NCI-H187 treated with DMSO at 0.1 percent for 48 hours (cell line): Measurements from ENCODE around the gene ADARB2.

Experiments used
- DNase-seq: peaks from one replicate; lab custom pipeline; 2025; lab: John Stamatoyannopoulos, UW

The ADARB2 gene

DNA sequence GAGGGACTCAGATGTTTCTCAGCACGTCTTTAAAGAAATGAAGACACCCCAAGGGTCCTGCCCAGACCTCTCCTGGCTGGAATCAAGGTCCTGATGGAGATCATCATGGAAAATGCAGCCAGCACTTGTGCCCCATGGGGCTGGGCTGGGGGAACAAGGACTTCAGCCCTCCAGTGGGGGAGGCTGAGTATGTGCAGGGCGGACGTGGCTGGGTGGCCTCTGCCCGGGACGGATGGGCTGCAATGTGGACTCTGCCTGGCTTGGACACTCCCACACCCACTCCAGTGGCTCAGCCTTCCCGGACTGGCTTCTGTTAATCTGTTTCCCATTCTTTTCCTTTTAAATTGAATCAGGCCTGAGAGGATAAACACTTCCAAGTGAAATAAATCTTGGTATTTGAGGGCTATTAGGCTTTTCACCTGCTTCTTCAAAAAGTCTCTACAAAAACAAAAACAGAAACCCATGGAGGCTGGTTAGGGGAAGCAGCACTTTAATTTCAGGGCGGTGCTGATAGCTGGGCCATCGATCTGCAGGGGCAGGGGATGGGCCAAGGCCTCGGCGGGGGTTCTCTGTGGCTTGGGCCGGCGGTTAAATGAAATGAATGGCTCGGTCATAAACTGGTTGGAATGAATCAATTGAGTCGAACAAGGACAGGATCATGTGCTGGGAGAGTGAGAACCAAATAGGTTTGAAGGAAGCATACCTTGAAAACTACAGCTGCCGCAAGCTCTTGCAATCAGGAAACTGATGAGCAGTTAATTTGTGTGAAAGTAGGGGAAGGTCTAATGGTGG is 51.4 kb downstream of the ADARB2 start:
- DNase-seq = peak; percentile 1

DNA sequence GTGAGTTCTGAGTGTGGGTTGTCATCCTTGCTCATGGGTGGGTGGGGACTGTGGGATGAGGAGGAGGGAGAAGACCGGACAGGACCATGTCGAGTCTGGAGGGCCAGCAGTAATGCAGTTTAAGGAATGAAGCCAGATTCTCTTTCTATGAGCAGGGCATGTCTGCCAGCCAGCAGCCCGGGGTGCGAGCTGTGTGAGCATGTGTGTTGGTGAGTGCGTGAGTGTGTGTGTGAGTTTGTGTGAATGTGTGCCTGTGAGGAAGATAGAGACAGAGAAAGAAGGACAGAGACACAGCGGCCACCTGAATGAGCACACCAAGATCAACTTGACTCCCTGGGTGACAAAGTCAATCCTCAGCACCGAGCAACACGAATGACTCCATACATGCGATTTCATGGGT is 52.3 kb downstream of the ADARB2 start:
- no peak for DNase-seq

DNA sequence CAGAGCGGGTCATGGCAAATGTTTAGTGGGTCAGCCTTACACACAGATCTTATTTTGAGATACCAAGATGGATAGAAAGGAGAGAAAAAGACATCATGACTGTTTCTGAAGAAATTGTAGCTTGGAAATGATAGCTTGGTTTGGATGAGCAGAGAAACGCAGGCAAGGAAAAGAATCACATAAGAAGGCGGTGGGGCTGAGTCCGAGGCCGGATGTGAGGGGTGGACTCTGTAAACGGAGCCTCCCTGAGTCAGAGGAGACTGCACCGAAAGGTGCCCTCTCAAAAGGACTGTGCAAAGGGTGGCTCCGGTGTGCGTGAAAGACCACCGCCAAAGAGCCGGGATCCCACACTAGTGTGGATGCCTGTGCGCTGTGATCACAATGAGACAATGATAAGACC is 53.7 kb downstream of the ADARB2 start:
- DNase-seq = no peak

DNA sequence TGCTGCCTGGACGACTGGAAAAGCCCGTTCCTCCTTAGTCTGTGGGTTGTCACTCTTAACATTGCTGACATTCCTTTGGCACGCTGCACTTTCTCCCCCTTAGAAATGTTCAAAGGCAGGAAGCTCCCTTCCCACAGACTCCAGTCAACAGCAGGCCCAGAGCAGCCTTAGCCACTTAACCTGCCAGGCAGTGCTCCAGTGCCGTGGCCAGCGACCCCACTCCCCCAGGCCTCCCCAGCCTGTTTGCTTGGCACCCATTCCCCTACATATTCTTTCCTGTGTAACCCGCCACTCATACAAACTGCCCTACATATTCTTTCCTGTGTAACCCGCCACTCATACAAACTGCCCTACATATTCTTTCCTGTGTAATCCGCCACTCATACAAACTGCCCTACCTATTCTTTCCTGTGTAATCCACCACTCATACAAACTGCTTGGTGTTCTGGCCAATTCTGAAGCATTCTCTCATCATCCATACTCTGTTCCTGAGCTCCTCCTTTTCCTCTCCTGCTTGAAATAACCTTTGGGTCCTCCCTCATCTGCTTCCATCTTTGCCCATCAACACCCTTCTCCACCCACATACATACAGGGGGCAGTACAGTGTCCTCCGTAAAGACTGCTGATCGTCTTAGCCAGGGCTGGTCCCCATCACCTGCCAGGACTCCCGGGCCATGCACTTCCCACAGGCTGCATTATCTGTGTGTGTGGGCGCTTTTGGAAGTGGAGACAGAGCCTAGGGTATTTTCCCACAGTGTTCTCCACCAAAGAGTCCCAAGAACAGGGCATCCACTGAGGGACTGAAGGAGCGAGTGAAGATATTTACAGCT is 57.3 kb downstream of the ADARB2 start:
- no peak for DNase-seq

- no peak for DNase-seq
These were observed 59.2 kb downstream of the ADARB2 start for GRCh38 chr10:1678084-1678483.

- DNase-seq = no peak
These were observed 59.9 kb downstream of the ADARB2 start for GRCh38 chr10:1677307-1677939.

- no peak for DNase-seq
These were observed 62.8 kb downstream of the ADARB2 start for GRCh38 chr10:1674501-1674900.

- no peak for DNase-seq
These were observed 63.6 kb downstream of the ADARB2 start for GRCh38 chr10:1673568-1674345.

DNA sequence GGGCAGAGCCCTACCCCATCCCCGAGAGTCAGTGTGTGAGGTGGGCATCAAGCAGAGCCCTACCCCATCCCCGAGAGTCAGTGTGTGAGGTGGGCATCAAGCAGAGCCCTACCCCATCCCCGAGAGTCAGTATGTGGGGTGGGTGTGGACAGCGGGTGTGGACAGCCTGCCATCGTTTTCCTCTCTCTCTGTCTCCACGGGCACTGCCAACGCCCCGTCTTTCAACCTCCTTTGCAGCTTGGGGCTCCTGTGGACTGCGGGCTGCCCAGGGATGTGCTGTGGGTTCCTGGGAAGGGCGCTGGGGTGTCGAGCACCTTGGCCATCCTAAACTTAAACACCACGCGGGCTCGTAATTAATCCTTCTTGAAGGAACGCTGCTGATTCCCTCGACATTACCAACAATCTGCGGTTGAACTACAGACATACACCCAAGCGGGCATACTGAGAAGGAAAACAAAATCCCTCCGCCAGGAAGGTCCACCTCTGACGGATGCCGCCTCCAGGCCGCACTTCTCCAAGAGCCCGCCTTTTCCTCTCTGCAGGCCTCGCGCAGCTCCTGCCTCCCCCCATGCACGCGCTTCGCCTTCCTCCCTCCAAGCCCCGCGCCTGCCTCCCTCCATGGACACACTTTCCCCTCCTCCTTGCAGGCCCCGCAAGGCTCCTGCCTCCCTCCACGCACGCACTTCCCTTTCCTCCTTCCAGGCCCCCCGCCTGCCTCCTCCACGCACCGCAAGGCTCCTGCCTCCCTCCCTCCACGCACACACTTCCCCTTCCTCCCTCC is 65.1 kb downstream of the ADARB2 start:
- no peak for DNase-seq

DNA sequence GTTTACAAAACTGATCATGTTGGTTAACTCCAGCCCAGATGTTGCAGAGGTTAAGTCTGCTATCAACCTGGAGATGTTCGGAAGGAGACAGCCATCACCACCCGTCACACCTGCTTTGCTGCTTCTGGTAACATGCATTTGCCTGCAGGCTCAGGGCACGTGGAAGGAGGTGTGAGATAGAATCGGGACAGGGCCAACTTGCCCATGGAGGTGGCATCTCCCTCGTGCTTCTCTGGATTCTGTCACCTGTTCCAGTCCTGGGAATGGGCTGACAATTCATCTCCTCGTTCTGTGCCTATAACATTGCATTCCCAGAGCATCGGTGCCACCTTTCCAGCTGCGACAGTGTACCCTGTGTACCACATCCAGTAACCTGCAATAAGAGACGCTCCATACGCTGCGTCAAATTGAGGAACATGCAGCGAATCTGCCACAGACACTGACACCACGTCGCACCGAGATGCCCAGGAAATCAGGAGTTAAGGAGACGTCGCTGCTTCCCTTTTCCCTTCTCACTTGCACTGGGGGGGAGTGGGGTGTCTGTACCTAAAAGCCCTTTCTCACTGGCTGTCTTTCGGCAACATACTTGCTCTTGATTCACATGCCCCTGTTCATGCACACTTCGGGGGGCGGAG is 65.8 kb downstream of the ADARB2 start:
- no peak for DNase-seq

- DNase-seq = no peak
These were observed 66.6 kb downstream of the ADARB2 start for GRCh38 chr10:1670541-1671365.

- DNase-seq = no peak
These were observed 67.9 kb downstream of the ADARB2 start for GRCh38 chr10:1669433-1669832.

DNA sequence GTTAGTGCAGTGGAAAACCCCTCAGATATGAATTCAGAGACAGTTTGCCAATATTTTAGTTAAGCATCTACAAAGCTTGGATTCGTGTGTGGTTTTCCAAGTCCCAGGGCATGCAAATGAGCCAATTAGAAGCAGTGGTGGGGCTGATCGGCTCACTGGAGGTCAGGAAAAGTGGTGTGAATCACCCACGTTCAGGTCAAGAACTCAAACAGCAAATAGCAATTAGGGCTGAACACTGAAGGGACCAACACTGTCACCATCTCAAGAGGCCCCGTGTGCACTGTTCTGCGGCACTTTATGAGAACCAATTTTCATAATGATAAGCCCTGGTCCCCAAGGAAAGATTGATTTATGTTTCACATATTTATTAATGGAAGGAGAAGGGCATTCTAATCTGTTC is 68.9 kb downstream of the ADARB2 start:
- DNase-seq = no peak

DNA sequence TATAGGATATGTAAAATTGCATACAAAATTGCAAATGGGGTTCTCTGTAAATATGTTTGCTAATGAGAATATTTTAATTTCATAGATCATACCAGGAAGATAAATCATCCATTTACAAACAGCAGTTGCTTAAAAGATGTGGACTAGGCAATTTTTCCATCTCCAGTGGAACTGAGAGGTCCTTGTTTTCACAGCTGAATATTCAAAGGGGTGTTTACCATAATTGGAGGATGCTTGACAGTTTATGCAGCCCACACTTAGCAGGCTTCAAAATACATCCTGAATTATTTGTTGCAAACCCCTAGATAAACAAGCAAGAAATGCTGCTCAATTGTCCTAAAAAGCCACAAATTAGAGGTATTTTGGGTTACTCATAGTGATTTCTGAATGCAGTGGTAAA is 69.9 kb downstream of the ADARB2 start:
- DNase-seq = no peak

GRCh38 chr10:1666147-1666546 is 71.2 kb downstream of the ADARB2 start:
- DNase-seq = no peak

DNA sequence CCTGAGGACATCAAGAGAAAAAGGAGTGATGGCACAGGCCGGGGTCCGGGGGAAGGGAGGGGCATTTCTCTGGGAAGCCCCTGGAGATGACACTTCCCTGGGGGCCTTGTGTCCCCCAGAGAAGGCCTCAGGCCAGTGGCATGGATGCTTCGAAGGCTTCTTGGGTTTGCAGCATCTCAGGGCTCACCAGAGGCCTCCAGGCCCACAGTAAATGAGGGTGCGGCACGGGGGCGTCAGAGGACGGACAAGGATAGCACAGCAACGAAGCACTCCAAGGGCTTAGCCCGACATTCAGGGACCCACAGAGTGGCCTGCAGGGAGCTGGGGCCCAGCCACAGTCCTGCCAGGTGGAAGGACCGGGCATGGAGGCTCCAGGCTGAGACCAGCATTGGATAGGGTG is 71.6 kb downstream of the ADARB2 start:
- no peak for DNase-seq

DNA sequence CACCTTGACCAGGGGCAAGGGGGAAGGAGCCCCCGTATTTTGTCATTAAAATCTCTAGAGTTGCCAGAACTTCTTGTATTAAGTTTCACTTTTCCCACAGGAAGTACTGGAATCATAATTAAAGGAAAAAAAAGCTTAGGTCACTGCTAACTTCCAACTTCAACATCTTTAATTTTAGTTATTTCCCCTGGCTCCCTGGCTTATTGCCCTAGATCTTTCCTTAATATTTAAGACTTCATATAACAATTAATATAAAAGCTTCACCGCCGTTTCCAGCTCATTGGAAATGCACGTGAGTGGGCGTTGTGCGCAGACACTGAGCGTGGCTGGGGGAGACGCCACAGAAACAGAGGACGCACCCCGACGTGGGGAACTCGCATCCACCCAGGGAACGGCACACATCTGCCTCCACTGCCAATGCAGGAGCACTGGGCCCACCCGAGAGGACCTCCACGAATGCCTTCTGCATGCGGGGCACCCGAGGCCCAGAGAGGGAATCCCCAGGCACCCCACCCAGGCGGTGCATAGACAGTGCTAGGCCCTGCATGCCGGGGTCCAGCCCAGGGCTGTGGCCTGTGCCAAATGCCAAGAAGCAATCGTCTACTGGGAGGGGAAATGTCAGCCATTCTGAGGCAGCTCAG is 72.2 kb downstream of the ADARB2 start:
- no peak for DNase-seq

DNA sequence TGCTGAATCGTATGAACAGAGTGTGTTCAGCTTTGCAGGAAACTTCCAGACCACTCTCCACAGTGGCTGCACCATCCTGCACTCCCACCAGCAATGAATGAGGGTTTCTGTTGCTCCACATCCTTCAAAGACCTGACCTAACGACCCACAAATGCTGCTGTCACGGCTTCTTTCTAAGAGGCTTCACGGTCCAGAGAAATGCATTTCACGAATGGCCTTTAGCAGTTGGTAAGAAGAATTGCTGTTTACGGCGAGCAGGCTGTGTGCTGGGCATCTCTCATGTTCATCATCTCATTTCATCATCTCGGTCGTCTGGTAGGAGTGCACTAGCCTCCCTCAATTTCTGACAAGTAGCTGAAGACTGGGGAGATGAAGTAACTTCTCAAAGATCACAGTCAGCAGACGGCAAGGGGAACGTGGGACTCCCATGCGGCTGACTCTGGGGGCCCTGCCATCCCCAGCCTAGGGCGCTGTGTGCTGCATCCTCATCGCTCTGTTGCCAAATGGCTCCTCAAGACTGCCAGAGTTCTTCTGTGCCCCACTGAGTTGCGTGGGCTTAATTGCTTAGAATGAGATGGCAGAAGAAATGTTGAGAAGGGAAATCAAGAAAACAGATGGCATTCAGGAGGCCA is 72.9 kb downstream of the ADARB2 start:
- DNase-seq = no peak

- no peak for DNase-seq
These were observed 74.1 kb downstream of the ADARB2 start for GRCh38 chr10:1663226-1663625.
